A549 (cell line): ENCODE measurements around the gene R3HDM2. TPM values are rescaled to one million over a fixed set of nuclear protein-coding genes. Genes with fewer than 3 reads are reported as not detected.

Experiments used
- ATAC-seq, 2 experiments: fragments of 200-7000 bp in 1 of 2; fragments of >200 bp in 1 of 2; cut with Nextera tagmentation in 1 of 2; cut with Tn5 transposase in 1 of 2; 3 replicates each; pipeline versions ENCODE4 v1.8.0 to v1.9.1; 2018 to 2020; ENCODE audit warnings: mild to moderate bottlenecking in 1 of 2, moderate library complexity in 1 of 2
- CTCF ChIA-PET: fragments of 300-600 bp; sonication (Branson Sonifier 250); formaldehyde crosslinking; extraction: SDS; loops from one replicate; lab custom pipeline; 2021; ENCODE audit warnings: antibody characterized with exemption, inconsistent platforms; lab: Yijun Ruan, JAX
- POLR2A ChIA-PET: fragments of 350-600 bp; formaldehyde crosslinking; extraction: SDS; loops from one replicate; lab custom pipeline; 2021; ENCODE audit warnings: antibody characterized with exemption, inconsistent platforms; lab: Yijun Ruan, JAX
- DNase-seq, 2 experiments: peaks; one replicate each; pipeline versions ENCODE4 v3.0.0 to v3.0.0-alpha.2; 2011 to 2016; ENCODE audit warnings: low read depth in 1 of 2, low spot score in 1 of 2
- FAIRE-seq: peaks from 2 replicates; lab custom pipeline; 2011; peaks lifted over from hg19 to GRCh38; lab: Jason Lieb, UNC
- H3K27ac ChIP-seq, 2 experiments: fragments of >200 bp; sonication (Bioruptor Twin); formaldehyde crosslinking; 3 replicates each; pipeline ENCODE4 v1.5.1; 2016 to 2017
- H3K4me1 ChIP-seq: fragments of >200 bp; sonication (Bioruptor Twin); formaldehyde crosslinking; 3 replicates; pipeline ENCODE4 v1.6.1; 2016
- H3K4me2 ChIP-seq: fragments of >200 bp; sonication (Bioruptor Twin); formaldehyde crosslinking; 3 replicates; pipeline ENCODE4 v1.6.1; 2016
- H3K4me3 ChIP-seq: fragments of >200 bp; sonication (Bioruptor Twin); formaldehyde crosslinking; 3 replicates; pipeline ENCODE4 v1.5.1; 2016
- H3K9me3 ChIP-seq: fragments of >200 bp; sonication (Bioruptor Twin); formaldehyde crosslinking; 3 replicates; pipeline ENCODE4 v1.6.1; 2016
- CBX2 ChIP-seq: fragments of 200-600 bp; sonication (generic); IDR thresholded peaks from 2 replicates; pipeline ENCODE4 v1.6.1; 2016; ENCODE audit warnings: low read depth, mild to moderate bottlenecking, borderline replicate concordance
- CBX8 ChIP-seq: fragments of 200-600 bp; sonication (generic); IDR thresholded peaks from 2 replicates; pipeline ENCODE4 v1.6.1; 2016
- EHMT2 ChIP-seq: fragments of 200-600 bp; sonication (generic); IDR thresholded peaks from 2 replicates; pipeline ENCODE4 v1.6.1; 2016; ENCODE audit warnings: antibody characterized with exemption, low read depth, mild to moderate bottlenecking, moderate library complexity
- ESRRA ChIP-seq: fragments of 150-350 bp; IDR thresholded peaks from 2 replicates; pipeline ENCODE4 v1.6.1; 2014; ENCODE audit warnings: mild to moderate bottlenecking, low read length, borderline replicate concordance
- FOSB ChIP-seq: fragments of 250-450 bp; sonication (Bioruptor Pico); IDR thresholded peaks from 2 replicates; pipeline ENCODE4 v1.5.0; 2020; ENCODE audit warnings: mild to moderate bottlenecking, moderate library complexity
- FOXS1 ChIP-seq: fragments of 250-450 bp; sonication (Bioruptor Pico); IDR thresholded peaks from 2 replicates; pipeline ENCODE4 v1.5.0; 2020; ENCODE audit warnings: mild to moderate bottlenecking, moderate library complexity
- GATA3 ChIP-seq: IDR thresholded peaks from 2 replicates; pipeline ENCODE4 v1.6.1; 2012; ENCODE audit warnings: borderline replicate concordance
- HOXA7 ChIP-seq: fragments of 250-450 bp; sonication (Bioruptor Pico); IDR thresholded peaks from 2 replicates; pipeline ENCODE4 v1.5.0; 2020; ENCODE audit warnings: mild to moderate bottlenecking, moderate library complexity
- JUN ChIP-seq, 2 experiments: fragments of >200 bp; sonication (Bioruptor Twin); formaldehyde crosslinking; IDR thresholded peaks; 2 replicates in 1 of 2; 3 replicates in 1 of 2; pipeline ENCODE4 v1.6.1; 2016 to 2017
- MAZ ChIP-seq: fragments of 150-350 bp; IDR thresholded peaks from 2 replicates; pipeline ENCODE4 v1.6.1; 2014; ENCODE audit warnings: antibody characterized with exemption, low read depth, low read length, borderline replicate concordance
- PHF8 ChIP-seq: fragments of 200-600 bp; sonication (generic); IDR thresholded peaks from 2 replicates; pipeline ENCODE4 v1.6.1; 2016; ENCODE audit warnings: low read depth, mild to moderate bottlenecking, antibody characterized with exemption, moderate library complexity, borderline replicate concordance
- ZC3H11A ChIP-seq: fragments of 450-650 bp; IDR thresholded peaks from 2 replicates; pipeline ENCODE4 v1.6.1; 2014; ENCODE audit warnings: antibody characterized with exemption, mild to moderate bottlenecking
- WGBS: methylation state at CpG from one replicate; pipeline ENCODE4 v1.1.6; 2017; ENCODE audit errors: missing lambda C conversion rate; 5-methylcytosine and 5-hydroxymethylcytosine counted together
- polyA plus RNA-seq, 4 experiments: library from polyadenylated mRNA; depleted of rRNA in 3 of 4; stranded (reverse); fragments of >200 nt; fragmentation: RNase III in 1 of 4; extraction: RNeasy Plus Mini Kit Qiagen cat#74134 plus additional on column Dnase treatment in 1 of 4; gene quantifications; 2 replicates in 3 of 4; 3 replicates in 1 of 4; pipeline ENCODE4 v1.2.3, GENCODE V29; 2011 to 2017
- TF ChIP-seq, protein P1 (sequence below): fragments of >200 bp; sonication (Bioruptor Twin); formaldehyde crosslinking; IDR thresholded peaks from 2 replicates; pipeline ENCODE4 v1.6.1; 2016
- TF ChIP-seq, protein P2 (sequence below): fragments of 250-450 bp; sonication (Bioruptor Pico); IDR thresholded peaks from 2 replicates; pipeline ENCODE4 v1.5.0; 2020; ENCODE audit warnings: low read depth, mild to moderate bottlenecking, moderate library complexity
- TF ChIP-seq, protein P3 (sequence below): IDR thresholded peaks from 2 replicates; pipeline ENCODE4 v1.6.1; 2012

R3HDM2 gene
- polyA plus RNA-seq, 2 of the 4 experiments (the other 2 are of a cell fraction) = 14.0 to 30.6 TPM

DNA sequence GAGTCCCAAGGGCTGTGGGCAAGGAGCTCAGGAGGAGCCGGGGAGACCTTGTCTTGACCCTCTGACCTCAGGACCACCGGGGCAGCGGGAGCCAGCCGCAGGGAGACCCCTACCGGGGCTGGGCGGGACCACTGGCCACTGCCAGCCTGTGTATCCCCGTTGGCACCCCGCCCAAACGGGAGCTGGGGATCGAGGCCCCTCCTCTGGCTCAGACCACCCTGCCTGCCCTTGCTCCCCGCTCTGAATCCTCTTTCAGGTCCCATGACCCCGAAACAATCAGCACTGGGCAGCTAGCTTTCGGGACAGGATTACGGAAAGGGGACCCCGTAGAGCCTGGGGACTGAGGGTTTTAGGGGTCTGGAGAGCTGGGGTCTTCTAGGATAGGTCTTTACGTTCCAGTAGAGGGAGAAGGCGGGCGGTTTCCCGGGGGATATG, 30.0 kb upstream of the R3HDM2 start:
- 0% methylated on average over 15 of the region's 19 CpGs for WGBS
- ATAC-seq (peak; percentile 0 to 4; a peak in 5 of 6 replicates), DNase-seq (peak in 1 of 2 experiments; percentile 66), FAIRE-seq (no peak)
- ChIA-PET CTCF (interaction anchor here (0.9 to 11.1 kb wide), 9 partner anchors 9 to 275 kb away, joined by 3 to 316 read pairs (median 7); partner anchors contain the start of genes ARHGAP9, INHBE and MARS1), POLR2A (no interaction called here)
- peak overlapping the region; percentile 97 for H3K4me2 ChIP-seq
- peaks cover 35% of the 10 kb centered on the region for H3K4me1 ChIP-seq
- peak overlapping the region; percentile 92 to 99 for H3K27ac ChIP-seq
- no peaks in the 10 kb centered on the region for H3K9me3 ChIP-seq
- H3K4me3 ChIP-seq = peak overlapping the region; percentile 65
- TF ChIP-seq JUN (IDR thresholded peaks at IDR 0.05) (0 out of 5 replicates have a peak, but pooled peaks of 1 of the 2 experiments have one; percentile 4), FOSB (0 out of 2 replicates have a peak, but pooled peaks have one; percentile 42), ESRRA (no peak)

DNA sequence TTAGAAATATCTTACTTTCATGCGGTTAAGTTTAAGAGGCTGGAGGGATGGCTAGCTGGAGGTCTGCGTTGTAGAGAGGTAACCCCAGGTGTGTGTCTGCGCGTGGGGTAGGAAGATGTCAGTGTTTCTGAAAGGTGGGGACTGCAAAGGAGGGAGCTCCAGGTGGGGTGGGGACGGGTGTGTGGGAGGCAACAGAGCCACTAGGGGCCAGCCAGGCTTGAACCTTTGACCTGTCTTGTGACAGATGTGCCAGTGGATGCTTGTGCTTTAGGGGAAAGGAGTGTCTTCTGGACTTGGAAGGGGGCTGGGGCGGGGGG, 29.6 kb upstream of the R3HDM2 start:
- peak overlapping the region; percentile 92 to 99 for H3K27ac ChIP-seq
- ChIA-PET POLR2A (no interaction called here), CTCF (interaction anchor here (0.9 to 11.1 kb wide), 9 partner anchors 8 to 275 kb away, joined by 3 to 316 read pairs (median 7); partner anchors contain the start of genes ARHGAP9, INHBE and MARS1)
- no peaks in the 10 kb centered on the region for H3K9me3 ChIP-seq
- ATAC-seq (peak; percentile 3 to 4; a peak in 4 of 6 replicates), DNase-seq (peak; percentile 41 to 85), FAIRE-seq (no peak)
- WGBS = 2% methylated on average over 6 of the region's 6 CpGs
- H3K4me2 ChIP-seq = peak overlapping the region; percentile 97
- H3K4me3 ChIP-seq = peak overlapping the region; percentile 65
- TF ChIP-seq CBX2 (no peak), MAZ (no peak), EHMT2 (no peak), ZC3H11A (no peak), JUN (IDR thresholded peaks at IDR 0.05) (no peak), CBX8 (no peak), FOXS1 (CRISPR knock-in tag) (no peak), HOXA7 (CRISPR knock-in tag) (no peak), GATA3 (no peak)
- TF ChIP-seq, protein P1, sequence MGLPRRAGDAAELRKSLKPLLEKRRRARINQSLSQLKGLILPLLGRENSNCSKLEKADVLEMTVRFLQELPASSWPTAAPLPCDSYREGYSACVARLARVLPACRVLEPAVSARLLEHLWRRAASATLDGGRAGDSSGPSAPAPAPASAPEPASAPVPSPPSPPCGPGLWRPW = no peak
- H3K4me1 ChIP-seq = peaks cover 40% of the 10 kb centered on the region

DNA sequence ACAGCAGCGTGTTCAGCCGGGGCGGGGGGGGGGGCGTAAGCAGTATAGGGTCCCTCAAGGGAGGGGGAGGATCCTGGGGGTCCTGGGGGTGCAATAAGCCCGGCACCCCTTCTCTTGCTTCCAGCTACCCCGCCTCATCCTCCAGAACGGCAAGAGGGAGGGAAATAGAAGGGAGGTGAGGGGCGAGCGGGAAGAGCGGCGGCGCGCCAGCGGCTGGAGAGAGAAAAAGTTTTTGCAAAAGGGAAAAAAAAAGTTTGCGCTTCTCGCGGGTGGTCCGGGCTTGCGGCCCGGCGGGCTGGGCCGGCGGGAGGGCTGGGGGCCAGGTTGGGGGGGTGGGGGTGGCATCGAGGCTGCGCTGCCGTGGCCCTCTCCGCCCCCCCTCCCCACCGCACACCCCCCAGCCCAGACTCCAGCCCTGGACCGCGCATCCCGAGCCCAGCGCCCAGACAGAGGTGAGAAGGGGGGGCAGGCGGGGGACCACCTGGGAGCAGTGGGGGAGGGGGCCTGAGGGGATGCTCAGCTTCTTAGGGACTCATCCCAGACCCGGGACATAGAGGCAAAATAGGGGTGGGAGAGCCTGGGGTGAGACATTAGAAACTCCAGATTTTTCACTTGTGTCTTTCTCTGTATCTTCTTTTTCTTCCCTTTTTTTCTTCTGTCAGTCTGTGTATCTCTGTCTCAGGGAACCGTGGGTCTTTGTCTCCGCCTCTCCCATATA, 29.1 kb upstream of the R3HDM2 start, which contains the start of gene GLI1:
Gene GLI1, plus strand, starts transcription at position 36 of the 718 bp plus-strand sequence. CDS start 3,907 bp downstream, outside the sequence.
- H3K4me2 ChIP-seq = peak within 1 kb of the TSS; percentile 97
- H3K27ac ChIP-seq = peak within 1 kb of the TSS; percentile 92 to 99
- peak within 1 kb of the TSS; percentile 65 for H3K4me3 ChIP-seq
- H3K4me1 ChIP-seq = peaks cover 45% of the 10 kb centered on the region
- no peaks in the 10 kb centered on the region for H3K9me3 ChIP-seq
- ATAC-seq (peak in 1 of 2 experiments; percentile 0; a peak in 1 of 6 replicates), DNase-seq (peak; percentile 59 to 67)
- ChIA-PET POLR2A (interaction anchor here (1.0 kb wide), 1 partner anchor 60 kb away, joined by 5 read pairs; the partner anchor contains the start of gene DDIT3), CTCF (interaction anchor here (0.9 to 11.1 kb wide), 40 partner anchors 8 to 276 kb away, joined by 3 to 316 read pairs (median 5); partner anchors contain the start of genes ARHGAP9, INHBC, INHBE and MARS1)
- WGBS = under 1% methylated on average over 18 of the region's 36 CpGs
- TF ChIP-seq, protein P2, sequence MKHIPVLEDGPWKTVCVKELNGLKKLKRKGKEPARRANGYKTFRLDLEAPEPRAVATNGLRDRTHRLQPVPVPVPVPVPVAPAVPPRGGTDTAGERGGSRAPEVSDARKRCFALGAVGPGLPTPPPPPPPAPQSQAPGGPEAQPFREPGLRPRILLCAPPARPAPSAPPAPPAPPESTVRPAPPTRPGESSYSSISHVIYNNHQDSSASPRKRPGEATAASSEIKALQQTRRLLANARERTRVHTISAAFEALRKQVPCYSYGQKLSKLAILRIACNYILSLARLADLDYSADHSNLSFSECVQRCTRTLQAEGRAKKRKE (CRISPR knock-in tag) = no peak
- TF ChIP-seq PHF8 (0 out of 2 replicates have a peak, but pooled peaks have one; percentile 5), MAZ (0 out of 2 replicates have a peak, but pooled peaks have one; percentile 1)
- TF ChIP-seq, protein P3, sequence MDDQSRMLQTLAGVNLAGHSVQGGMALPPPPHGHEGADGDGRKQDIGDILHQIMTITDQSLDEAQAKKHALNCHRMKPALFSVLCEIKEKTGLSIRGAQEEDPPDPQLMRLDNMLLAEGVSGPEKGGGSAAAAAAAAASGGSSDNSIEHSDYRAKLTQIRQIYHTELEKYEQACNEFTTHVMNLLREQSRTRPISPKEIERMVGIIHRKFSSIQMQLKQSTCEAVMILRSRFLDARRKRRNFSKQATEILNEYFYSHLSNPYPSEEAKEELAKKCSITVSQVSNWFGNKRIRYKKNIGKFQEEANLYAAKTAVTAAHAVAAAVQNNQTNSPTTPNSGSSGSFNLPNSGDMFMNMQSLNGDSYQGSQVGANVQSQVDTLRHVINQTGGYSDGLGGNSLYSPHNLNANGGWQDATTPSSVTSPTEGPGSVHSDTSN = peak; percentile 49; the same call in 1 of the 2 replicates
- TF ChIP-seq, all 56 proteins: peak for 3
- no peak for FAIRE-seq
